Measurements from ENCODE around the gene EID3.
"Not testable (repeated sequence)": the region's sequence is repeated elsewhere in the genome, so short reads cannot be mapped to it uniquely, and the experiment has no call there.

Gene EID3

DNA sequence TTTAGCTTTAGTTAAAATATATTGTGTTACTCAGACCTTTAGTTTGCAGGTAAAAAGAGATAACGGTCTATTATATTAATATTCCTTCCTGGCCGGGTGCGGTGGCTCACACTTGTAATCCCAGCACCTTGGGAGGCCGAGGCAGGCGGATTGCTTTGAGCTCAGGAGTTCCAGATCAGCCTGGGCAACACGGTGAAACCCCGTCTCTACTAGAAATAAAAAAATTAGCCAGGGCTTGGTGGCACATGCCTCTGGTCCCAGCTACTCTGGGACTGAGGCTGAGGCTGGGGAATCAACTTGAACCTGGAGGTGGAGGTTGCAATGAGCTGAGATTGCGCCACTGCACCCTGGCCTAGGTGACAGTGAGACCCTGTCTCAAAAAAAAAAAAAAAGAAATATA is 13.2 kb upstream of the EID3 start:
- DNase-seq (ENCODE audit: low spot score): no peak

DNA sequence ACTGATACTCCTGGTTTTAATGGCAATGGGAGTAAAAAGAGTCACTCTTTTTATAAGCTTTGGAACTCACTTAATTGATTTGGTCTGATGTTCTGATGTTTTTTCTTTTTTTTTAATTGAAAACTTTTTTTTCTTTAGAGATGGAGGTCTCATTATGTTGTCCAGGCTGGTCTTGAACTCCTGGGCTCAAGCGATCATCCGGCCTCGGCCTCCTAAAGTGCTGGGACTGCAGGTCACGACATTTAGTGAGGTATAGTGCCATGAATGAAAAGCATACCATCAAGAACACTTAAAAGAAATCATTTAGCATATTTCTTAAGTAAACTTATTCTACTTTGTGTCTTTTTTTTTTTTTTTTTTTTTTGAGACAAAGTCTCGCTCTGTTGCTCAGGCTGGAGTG is 12.7 kb upstream of the EID3 start:
- DNase-seq (ENCODE audit: low spot score): no peak

DNA sequence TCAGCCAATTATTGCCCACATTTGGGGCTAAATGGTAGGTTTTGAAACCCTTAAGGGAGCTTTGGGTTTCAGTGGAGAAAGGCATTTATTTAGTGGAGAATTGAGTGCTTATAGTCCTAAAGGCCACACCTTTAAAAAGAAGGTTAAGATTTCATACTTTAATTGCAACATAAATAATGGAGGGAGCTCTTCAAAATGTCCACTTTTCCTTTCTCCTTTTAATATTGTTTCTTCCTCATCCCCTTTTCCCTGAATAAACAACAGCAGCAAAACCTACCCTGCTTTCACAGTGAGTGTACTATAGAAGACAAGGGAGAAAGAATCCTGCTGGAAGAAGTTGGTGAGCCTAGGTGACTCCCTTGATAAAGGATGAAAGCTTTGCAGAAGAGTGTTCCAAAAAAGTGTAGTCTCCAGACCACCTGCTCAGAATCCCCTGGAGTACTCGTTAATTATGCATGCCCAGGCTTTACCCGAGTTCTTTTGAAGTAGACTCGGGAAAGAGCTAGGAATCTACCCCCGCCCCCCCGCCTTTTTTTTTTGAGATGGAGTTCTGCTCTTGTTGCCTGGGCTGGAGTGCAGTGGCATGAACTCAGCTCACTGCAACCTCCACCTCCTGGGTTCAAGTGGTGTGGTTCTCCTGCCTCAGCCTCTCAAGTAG is 11.5 kb upstream of the EID3 start:
- no peak for DNase-seq (ENCODE audit: low spot score)

DNA sequence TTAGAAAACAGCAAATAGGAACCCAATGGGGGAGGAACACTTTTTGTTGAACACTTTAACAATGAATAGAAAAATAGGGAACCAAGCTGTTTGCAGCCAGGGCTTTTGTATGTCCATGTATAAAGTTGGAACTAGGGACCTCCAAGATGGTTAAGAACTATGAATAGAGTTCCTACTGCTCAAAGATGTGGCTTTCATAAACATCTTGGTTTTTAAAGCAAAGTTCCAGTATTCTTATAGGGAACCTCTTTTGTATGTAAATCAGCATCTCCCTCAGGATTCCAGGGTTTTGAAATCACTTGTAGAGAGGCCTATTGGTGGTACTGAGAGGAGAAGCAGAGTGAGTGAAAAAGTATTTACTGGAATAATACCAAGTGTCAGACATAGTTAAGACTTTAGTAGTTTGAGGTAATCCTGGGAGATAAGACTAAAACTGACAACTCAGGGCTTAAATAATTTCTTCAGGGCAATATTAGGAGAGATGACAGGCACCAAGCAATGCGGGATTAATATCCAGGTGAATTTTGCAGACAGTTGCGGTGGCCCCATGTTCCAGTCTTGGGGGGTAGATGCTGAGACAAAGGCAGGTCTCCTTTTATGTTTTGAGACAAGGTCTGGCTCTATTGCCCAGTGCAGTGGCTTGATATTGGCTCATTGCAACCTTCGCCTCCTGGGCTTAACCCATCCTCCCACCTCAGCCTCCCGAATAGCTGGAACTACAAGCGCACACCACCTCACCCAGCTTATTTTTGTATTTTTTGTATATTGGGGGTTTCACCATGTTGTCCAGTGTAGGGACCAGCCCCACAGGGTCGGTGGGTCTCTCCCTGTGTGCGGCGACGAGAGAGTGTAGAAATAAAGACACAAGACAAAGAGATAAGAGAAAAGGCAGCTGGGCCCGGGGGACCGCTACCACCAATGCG is 10.4 kb upstream of the EID3 start:
- no peak for DNase-seq (ENCODE audit: low spot score)

DNA sequence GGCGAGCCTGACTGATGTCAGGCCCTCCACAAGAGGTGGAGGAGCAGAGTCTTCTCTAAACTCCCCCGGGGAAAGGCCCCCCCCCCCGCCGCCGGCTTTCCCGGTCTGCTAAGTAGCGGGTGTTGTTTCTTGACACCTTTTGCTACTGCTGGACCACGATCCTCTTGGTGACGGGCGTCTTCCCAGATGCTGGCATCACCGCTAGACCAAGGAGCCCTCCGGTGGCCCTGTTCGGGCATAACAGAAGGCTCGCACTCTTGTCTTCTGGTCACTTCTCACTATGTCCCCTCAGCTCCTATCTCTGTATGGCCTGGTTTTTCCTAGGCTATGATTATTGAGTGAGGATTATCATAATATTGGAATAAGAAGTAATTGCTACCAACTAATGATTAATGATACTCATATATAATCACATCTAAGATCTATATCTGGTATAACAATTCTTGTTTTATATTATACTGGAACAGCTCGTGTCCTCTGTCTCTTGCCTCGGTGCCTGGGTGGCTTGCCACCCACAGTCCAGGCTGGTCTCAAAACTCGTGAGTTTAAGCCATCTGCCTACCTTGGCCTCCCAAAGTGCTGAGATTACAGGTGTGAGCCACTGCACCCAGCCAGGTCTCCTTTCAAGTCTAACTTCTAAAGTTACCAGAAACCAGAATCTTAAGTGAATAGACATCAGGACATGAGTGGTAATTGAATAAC is 9.2 kb upstream of the EID3 start:
- not testable (repeated sequence) for DNase-seq (ENCODE audit: low spot score)

DNA sequence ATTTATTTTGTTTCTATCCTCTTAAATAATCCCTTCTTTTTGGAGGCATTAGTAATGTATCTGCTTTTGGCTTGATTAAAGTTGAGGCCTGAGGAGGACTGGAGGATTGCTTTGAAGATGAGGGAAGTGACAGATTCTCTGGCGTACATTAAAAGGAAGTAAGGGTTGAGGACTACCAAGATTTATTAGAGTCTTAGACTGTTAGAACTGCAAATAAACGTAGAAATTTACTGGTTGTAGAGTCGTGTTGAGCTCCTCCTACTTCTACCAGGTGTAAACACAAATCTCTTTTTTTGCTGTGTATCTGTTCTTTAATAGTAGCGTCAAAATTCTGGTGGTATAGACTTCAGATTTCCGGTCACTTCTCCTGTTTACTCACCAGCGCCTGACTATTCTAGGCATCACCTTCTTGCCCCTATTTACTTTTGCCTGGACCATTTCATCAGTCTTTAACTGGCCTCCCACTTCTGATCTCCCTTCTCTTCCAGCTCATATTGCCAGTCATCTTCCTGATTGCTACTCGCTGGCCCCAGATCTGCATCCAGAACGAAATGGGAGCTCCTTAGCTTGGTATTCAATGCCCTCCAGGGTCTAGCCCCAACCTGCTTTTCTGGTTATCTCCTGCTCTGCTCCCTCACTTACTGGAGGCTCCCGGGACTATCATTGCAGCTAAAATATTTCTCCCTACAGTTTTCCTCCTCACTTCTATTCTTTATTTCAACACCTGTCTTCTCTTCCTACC is 8.4 kb upstream of the EID3 start:
- DNase-seq (ENCODE audit: low spot score): no peak

DNA sequence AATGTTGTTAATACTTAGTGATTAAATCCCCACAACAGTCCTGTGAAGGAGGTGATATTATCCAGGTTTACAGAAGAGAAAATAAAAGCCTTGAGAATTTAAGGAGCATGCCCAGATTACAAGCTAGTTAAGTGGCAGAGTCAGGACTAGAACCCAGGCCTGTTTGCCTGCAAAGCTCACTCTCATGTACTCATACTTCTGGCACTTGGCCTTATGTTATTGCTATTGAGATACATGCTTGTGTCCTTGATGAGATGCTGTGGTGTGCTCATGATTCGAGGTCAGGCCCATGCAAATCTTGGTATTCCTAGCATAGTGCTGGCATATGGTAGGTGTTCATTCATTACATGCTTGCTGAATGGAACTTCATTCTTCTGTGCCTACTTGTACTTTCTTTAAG is 7.6 kb upstream of the EID3 start:
- DNase-seq (ENCODE audit: low spot score): no peak

DNA sequence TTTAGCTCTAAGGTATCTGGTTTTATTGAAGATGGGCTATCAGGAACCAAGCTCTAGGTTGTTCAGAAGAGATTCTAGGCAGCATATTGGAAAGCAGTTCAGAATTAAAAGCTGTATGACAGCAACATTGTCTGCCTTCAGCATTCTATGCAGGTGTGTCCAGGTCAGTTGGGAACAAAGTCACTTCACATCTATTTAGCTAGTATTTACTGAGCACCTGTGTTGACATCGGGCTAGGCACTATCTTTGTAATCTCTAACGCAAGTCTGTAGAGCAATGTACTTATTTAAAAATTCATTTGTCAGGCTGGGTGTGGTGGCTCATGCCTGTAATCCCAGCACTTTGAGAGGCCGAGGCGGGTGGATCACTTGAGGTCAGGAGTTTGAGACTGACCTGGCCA is 6.8 kb upstream of the EID3 start:
- DNase-seq (ENCODE audit: low spot score): no peak

DNA sequence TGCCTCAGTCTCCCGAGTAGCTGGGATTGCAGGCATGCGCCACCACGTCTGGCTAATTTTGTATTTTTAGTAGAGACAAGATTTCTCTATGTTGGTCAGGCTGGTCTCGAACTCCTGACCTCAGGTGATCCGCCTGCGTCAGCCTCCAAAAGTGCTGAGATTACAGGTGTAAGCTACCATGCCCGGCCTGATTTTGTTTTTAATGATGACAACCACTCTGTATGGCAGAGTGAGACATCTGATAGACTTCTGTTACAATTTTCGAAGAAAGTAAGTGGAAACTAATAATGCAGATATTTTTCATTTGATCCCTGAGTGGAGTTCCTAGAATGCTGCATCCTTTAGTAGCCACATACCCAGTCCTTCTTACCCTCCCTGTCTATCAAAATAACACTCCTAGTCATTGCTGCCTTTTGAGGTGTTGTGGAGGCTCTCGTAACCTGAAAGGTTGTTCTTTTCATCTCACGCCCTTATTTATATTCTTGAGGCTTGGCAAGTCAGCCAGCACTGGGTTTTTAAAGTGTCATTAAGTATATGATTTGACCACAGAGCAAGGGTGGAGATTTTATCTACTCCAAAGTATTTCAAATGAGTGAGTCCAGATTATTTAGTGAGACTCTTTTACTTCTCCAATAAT is 5.9 kb upstream of the EID3 start:
- no peak for DNase-seq (ENCODE audit: low spot score)

DNA sequence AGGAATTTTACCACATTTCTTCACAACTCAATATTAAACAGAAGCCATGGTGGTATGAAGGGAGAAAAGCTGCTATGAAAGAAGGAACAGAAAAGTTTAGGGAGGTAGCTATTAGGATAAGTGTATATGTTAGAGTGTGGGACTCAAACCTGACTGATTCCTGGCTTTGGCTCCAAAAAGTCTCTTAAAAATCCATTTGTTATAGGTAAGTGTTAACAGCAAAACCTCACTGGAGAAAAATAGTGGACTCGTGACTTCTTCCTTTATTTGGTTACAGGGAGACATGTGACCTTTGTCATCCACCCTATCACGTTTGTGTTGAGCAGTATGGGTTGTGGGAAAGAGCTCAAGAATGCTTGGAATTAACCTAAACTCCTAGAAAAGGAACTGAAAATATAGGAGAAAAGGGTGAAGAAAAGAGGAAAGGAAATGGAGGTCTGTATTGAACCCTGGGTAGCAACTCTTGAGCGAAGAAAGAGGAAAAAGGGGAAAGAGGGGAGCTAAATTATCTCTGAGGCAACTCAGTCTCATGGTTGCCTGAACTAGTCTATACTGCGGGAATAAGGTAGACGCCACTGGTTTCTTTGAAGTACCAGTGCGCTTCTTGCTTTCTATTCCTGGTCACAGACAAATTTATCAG is 3.6 kb upstream of the EID3 start:
- DNase-seq (ENCODE audit: low spot score): no peak

DNA sequence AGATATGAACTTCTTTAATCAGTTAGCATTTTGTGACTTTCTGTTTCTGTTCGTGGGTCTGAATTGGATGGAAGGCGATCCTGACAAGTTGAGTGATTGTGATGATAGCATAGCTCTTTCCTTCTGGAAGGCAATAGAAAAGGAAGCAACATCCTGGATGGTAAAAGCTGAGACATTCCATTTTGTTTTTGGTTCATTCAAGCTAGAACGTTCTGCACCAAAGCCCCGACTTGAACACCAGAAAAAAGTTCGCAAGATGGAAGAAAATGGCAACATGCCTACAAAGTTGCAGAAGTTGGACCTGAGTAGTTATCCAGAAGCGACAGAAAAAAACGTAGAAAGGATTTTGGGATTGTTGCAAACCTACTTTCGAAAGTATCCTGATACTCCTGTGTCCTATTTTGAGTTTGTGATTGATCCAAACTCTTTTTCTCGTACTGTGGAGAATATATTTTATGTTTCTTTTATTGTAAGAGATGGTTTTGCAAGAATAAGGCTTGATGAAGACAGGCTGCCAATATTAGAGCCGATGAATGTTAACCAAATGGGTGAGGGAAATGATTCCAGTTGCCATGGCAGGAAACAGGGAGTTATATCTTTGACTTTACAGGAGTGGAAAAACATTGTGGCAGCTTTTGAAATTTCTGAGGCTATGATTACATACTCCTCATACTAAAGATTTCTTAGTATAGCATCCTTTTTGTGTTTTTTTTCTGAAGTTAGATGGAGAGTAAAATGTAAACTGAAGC is 896 bp downstream of the EID3 start:
- no peak for DNase-seq (ENCODE audit: low spot score)

DNA sequence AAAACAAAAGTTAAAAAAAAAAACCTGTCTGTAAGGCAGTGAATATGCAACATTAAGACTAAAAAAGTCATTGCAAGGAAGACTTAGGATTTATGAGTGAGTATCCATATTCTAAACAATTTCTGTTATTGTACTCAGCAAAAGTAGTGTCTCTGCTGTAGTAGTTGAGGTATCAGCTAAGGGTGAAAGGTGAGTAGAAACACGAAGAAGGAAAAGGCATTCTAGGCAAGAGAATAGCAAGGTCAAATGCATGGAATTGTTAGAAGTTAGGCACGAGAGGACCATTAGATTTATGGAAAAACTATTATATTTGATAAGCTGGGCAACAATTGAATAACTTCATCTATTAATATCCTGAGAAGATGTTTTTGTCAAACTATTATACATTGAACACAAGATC is 1.8 kb downstream of the EID3 start:
- DNase-seq (ENCODE audit: low spot score): no peak

DNA sequence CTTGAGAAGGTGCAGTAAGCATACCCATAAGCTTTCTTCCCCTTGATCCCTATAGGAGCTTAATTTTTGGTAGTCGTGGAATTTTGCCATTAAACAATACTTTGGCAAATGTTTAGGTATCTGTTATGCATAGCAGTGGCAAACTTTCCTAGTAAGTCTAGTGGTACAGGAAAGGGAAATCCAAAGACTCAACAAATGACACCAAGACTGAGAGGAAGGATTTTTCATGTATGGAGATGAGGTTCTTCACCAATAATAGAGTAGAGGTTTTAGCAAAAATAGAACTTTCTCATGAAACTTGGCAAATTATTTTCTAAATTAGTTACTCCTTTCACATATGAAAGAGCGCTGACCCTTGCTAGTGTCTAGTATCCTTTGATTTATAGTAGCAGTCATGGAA is 2.8 kb downstream of the EID3 start:
- no peak for DNase-seq (ENCODE audit: low spot score)

DNA sequence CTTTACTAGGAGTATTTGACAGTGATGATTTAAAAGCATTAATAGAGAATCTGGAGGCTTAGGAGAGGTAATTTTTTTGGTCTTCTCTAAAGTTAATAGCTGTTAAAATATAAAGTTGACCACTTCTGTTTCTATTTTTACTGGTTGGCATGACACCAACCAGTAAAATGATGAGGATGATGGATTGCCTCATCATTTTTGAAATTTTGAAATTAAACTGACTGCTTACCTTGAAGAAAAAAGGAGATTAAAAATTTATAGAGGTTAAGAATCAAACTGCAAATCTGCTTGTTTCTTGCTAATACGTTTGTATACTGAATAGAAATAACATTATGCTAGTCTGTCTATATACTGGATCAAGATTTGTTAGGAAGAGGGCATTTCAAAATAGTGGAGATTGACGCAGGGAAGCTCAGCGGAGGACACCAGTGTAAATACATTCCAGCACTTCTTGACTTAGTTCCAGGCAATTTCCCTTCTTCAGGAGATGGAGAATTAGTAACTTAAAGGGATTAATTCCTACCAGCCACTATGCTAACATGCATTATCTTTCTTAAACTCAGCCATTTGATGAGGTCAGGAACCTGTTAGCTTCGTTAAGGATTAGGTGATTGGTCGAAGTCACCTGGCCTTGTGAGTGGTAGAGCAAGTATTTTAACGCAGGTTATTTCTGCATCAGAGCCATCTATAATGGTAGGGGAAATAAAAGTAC is 3.6 kb downstream of the EID3 start:
- DNase-seq (ENCODE audit: low spot score): no peak

DNA sequence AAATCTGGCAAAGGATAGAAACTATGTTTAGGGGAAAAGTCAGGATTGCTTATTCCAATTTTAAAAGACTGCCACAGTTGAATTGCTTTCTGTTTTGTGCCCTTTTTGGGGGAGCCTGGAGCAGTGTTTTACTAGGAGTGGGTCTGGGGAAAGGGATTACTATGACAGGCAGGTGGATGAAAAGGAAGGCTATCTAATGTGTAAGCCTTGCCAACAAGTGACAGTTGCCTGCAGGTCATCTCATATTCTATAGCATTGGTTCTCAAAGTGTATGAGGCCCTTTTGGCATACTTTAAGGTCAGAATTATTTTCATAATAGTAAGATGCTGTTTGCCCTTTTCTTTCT is 4.1 kb downstream of the EID3 start:
- DNase-seq (ENCODE audit: low spot score): no peak

DNA sequence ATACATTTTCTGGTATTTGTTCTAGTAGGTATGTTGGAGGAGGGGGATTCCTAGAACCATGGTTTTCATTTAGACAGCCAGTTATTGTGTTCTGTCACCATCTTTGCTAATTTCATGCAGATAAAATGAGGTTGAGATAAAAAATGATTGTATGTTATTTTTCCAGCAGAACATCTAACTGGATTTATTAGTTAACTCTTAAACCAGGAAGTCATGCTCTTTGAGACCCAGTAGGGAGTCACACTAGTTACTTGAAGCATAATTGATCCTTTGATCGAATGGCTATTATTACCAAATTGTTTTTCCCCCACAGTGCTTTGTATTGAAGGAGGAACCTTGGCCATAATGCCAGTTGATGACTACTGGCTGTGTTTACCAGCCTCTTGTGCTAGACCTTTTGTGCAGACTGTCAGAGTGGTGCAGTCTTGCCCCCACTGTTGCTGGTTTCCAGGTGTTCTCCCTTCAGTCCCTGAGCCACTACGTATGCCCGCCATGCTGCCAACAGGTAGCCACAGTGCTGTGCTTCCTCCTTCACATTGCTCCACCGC is 6.0 kb downstream of the EID3 start:
- no peak for DNase-seq (ENCODE audit: low spot score)

DNA sequence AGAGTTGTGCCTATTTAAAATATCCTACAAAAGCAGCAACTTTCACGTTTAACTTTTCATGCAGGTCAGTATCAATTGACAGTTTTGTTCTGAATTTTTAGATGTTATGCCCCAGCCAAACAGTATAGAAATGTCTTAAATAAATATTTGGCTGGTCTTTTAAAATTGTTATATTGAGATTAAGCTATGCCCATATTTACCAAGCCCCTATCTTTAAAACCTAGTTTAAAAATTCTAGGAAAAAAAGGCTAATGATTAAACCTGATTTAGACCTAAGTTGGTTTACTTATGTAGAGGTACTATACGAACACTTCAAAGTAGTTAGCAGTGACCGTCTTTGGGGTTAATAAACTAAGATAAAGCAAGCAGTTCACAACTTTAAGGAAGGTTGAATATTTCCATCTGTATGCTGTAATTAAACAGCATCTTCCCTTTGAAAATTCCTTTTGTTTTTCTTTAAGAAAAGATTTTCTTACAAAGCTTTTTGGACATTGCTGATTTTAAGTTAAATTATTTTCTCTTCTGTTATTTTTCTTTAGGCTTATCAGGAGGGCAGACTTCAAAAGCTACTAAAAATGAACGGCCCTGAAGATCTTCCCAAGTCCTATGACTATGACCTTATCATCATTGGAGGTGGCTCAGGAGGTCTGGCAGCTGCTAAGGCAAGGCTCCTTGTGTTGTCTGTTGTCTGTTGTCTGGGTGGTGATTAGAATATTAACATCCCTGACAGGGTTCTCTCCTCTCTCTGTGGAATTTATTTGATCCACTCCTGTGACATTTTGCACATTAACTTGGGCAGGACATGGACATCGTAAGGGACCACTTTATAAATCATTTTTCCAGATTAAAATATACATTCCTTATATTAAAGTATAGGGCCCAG is 7.5 kb downstream of the EID3 start:
- no peak for DNase-seq (ENCODE audit: low spot score)

DNA sequence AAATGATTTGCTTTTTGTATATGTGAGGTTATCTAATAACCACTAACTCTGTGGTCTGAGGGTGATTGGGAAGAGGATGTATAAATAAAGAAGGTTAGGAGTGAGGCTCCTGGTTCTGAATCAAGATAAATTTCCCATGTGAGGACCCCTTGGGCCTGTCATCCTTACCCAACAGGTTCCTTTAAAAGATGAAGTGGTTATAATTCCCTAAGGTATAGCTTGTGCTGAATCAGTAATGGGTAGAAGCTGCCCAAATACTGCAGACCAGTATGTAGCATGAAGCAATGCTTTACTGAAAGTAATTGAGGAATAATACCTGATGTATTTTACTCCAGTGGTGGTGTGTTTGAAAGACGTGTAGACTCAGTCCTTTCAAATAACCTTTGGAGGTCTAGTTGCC is 8.7 kb downstream of the EID3 start:
- DNase-seq (ENCODE audit: low spot score): no peak

DNA sequence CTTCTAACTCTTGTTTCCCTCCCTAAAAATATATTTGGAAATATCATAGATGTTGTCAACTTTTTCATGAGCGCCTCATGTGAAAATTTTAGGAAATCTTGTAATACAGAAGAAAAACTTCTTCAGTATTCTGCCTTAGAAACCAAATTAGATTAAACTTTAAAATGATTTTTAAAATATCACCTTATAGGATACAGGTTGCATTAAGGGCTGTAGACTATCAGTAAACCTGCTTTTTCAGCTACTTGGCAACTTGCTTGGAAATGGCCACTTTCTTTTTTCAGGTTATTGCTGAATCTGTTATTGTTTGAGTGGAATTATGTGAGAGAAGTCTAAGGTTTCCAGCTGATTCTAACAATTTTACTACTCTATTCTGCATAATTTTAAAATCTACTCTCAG is 9.1 kb downstream of the EID3 start:
- no peak for DNase-seq (ENCODE audit: low spot score)

Measured in LoVo (cell line).